HUDEP-2 (cell line): Measurements from ENCODE around the gene SNRK.
"Not testable (repeated sequence)": the region's sequence is repeated elsewhere in the genome, so short reads cannot be mapped to it uniquely, and the experiment has no call there.

Experiments
- DNase-seq, 76 experiments: peaks; one replicate each; lab custom pipeline; 2025; ENCODE audit not compliant: unreplicated experiment in 76 of 76; lab: John Stamatoyannopoulos, UW

SNRK gene

GRCh38 chr3:43343815-43344214 lies 57.5 kb downstream of the SNRK start:
- no peak for DNase-seq

- no peak for DNase-seq
Measured at GRCh38 chr3:43344520-43344919, 58.2 kb downstream of the SNRK start.

- no peak for DNase-seq
Measured at GRCh38 chr3:43345246-43345645, 58.9 kb downstream of the SNRK start.

- no peak for DNase-seq
Measured at GRCh38 chr3:43345877-43346276, 59.5 kb downstream of the SNRK start.

- DNase-seq: no peak
Measured at GRCh38 chr3:43346978-43347749, 60.8 kb downstream of the SNRK start.

- DNase-seq: no peak
Measured at GRCh38 chr3:43347774-43348173, 61.4 kb downstream of the SNRK start.

GRCh38 chr3:43348350-43348749 lies 62.0 kb downstream of the SNRK start:
- no peak for DNase-seq

GRCh38 chr3:43348852-43349574 lies 62.7 kb downstream of the SNRK start:
- no peak for DNase-seq

GRCh38 chr3:43349716-43350115 lies 63.4 kb downstream of the SNRK start:
- peak in 66 of 76 experiments; percentile 3 to 66 (median 34) for DNase-seq

GRCh38 chr3:43353393-43353792 lies 67.1 kb downstream of the SNRK start:
- no peak for DNase-seq

- no peak for DNase-seq
Measured at GRCh38 chr3:43353923-43354670, 67.8 kb downstream of the SNRK start.

GRCh38 chr3:43356033-43356432 lies 69.7 kb downstream of the SNRK start:
- DNase-seq: not testable (repeated sequence)

- no peak for DNase-seq
Measured at GRCh38 chr3:43361077-43361476, 74.7 kb downstream of the SNRK start.

GRCh38 chr3:43362183-43362582 lies 75.8 kb downstream of the SNRK start:
- no peak for DNase-seq

GRCh38 chr3:43362961-43363360 lies 76.6 kb downstream of the SNRK start:
- no peak for DNase-seq

- no peak for DNase-seq
Measured at GRCh38 chr3:43363621-43364266, 77.4 kb downstream of the SNRK start.

- no peak for DNase-seq
Measured at GRCh38 chr3:43364494-43364893, 78.2 kb downstream of the SNRK start.

GRCh38 chr3:43364926-43365325 lies 78.6 kb downstream of the SNRK start:
- DNase-seq: no peak

- DNase-seq: no peak
Measured at GRCh38 chr3:43365601-43366305, 79.4 kb downstream of the SNRK start.

- no peak for DNase-seq
Measured at GRCh38 chr3:43366481-43366880, 80.1 kb downstream of the SNRK start.
